Adrenal gland (tissue), 12 donors: ENCODE measurements around the gene RCAN1. TPM values are rescaled to one million over a fixed set of nuclear protein-coding genes. Genes with fewer than 3 reads are reported as not detected.
"Not testable (repeated sequence)": the region's sequence is repeated elsewhere in the genome, so short reads cannot be mapped to it uniquely, and the experiment has no call there.

Experiments used
- DNase-seq, 7 donors: peaks; one replicate each; pipeline ENCODE4 v3.0.0-alpha.2; 2019 to 2020
- H3K27ac ChIP-seq, 5 donors: fragments of 200-600 bp; sonication (generic) in 4 of 5; 1 replicate in 3 of 5; 2 replicates in 2 of 5; pipeline versions ENCODE4 v1.5.1 to v1.8.0; 2016 to 2020; ENCODE audit warnings: mild to moderate bottlenecking in 1 of 5
- H3K27me3 ChIP-seq: fragments of 200-600 bp; 2 replicates; pipeline ENCODE4 v1.8.0; 2021
- H3K36me3 ChIP-seq, 2 donors: fragments of 200-600 bp; replicated peaks in 1 of 2; 1 replicate in 1 of 2; 2 replicates in 1 of 2; pipeline versions ENCODE4 v1.5.1 to v1.8.0; 2018 to 2022
- H3K4me1 ChIP-seq, 2 donors: fragments of 200-600 bp; replicated peaks in 1 of 2; 1 replicate in 1 of 2; 2 replicates in 1 of 2; pipeline versions ENCODE4 v1.5.1 to v1.8.0; 2018 to 2021
- H3K4me3 ChIP-seq, 4 donors: fragments of 200-600 bp; sonication (generic) in 3 of 4; one replicate each; pipeline ENCODE4 v1.5.1; 2016 to 2018
- H3K9me3 ChIP-seq, 3 donors: fragments of 200-600 bp; sonication (generic) in 1 of 3; replicated peaks in 1 of 3; 1 replicate in 2 of 3; 2 replicates in 1 of 3; pipeline versions ENCODE4 v1.5.1 to v1.8.0; 2016 to 2021
- CTCF ChIP-seq, 6 experiments: fragments of 450-650 bp in 4 of 6; fragments of 200-600 bp in 2 of 6; sonication (generic) in 1 of 6; IDR thresholded peaks; 1 replicate in 5 of 6; 2 replicates in 1 of 6; pipeline versions ENCODE4 v1.5.1 to v1.8.0; 2016 to 2021; ENCODE audit warnings: antibody characterized with exemption in 6 of 6, mild to moderate bottlenecking in 2 of 6, moderate library complexity in 1 of 6
- POLR2A ChIP-seq, 2 donors: fragments of 450-650 bp; IDR thresholded peaks; one replicate each; pipeline ENCODE4 v1.6.1; 2017; ENCODE audit warnings: antibody characterized with exemption in 2 of 2, mild to moderate bottlenecking in 2 of 2, moderate library complexity in 1 of 2
- WGBS, 4 donors: extraction: QIAGEN DNeasy Blood & Tissue Kit in 2 of 4; methylation state at CpG; one replicate each; pipeline versions ENCODE4 v1.1.5 to v1.1.7; 2013 to 2017; 5-methylcytosine and 5-hydroxymethylcytosine counted together
- intact Hi-C, 2 donors: fragments of 100-400 bp; cut with DNase I; formaldehyde crosslinking; loops; one replicate each; pipeline versions ENCODE4 v1.14.1 to v1.15.0; 2022 to 2023
- polyA plus RNA-seq, 3 donors: library from polyadenylated mRNA; stranded (reverse); fragments of 200-250 nt in 2 of 3; fragments of 350-450 nt in 1 of 3; fragmentation: Illumina TruSeq in 1 of 3; extraction: RNeasy Lipid Tissue Mini Kit (QIAGEN cat#74804) in 1 of 3; gene quantifications; one replicate each; pipeline ENCODE4 v1.2.3, GENCODE V29; 2013 to 2014
- total RNA-seq, 9 donors: library from RNA; depleted of rRNA in 4 of 9; stranded (reverse); fragments of >200 nt in 4 of 9; fragments of 120-200 nt in 1 of 9; fragmentation: NEBNext Ultra II Directional in 1 of 9; extraction: Animal tissue kit (Norgen Biotek cat#: 25700) in 1 of 9; gene quantifications; one replicate each; pipeline versions ENCODE4 v1.1.0 to v1.2.4, GENCODE V29; 2013 to 2023
- donor health status: healthy with polysubstance abuse.
- donor health status: Bipolar disorder and iron deficiency.
- donor health status: DM: yes; HTN: yes; CAD: no.
- donor health status: DM: no; HTN: no; CAD: no.
- donor health status: DM: no; HTN: no; CAD: no.
- donor health status: DM: yes; HTN: yes; CAD: no.

The RCAN1 gene
- total and polyA plus RNA-seq, 12 donors = 11.5 to 74.4 (median 23.4) TPM

- Histone ChIP-seq H3K4me1 (no peaks in the 10 kb centered on the region), H3K27me3 (no peaks in the 10 kb centered on the region), H3K27ac (no peak overlapping the region), H3K4me3 (no peak overlapping the region), H3K36me3 (no peaks in the 10 kb centered on the region), H3K9me3 (no peaks in the 10 kb centered on the region)
- intact Hi-C loops = no loop called here
- TF ChIP-seq POLR2A (IDR thresholded peaks at IDR 0.05) = no peak
- no peak for TF ChIP-seq CTCF (IDR thresholded peaks at IDR 0.05)
- 35 to 85% (median 57%) methylated on average over 2 of the region's 2 CpGs for WGBS, 4 donors
- no peak for DNase-seq
These were observed 8.3 kb downstream of the RCAN1 start for GRCh38 chr21:34606621-34607020.

- Histone ChIP-seq H3K27ac (no peak overlapping the region), H3K36me3 (no peaks in the 10 kb centered on the region), H3K4me1 (no peaks in the 10 kb centered on the region), H3K27me3 (no peaks in the 10 kb centered on the region), H3K4me3 (no peak overlapping the region), H3K9me3 (no peaks in the 10 kb centered on the region)
- TF ChIP-seq CTCF (IDR thresholded peaks at IDR 0.05) (no peak), POLR2A (IDR thresholded peaks at IDR 0.05) (no peak)
- WGBS, 4 donors = 88 to 92% (median 90%) methylated on average over 7 of the region's 7 CpGs
- intact Hi-C loops = no loop called here
- DNase-seq = no peak
These were observed 8.9 kb downstream of the RCAN1 start for GRCh38 chr21:34606051-34606450.

GRCh38 chr21:34604956-34605355, 10.0 kb downstream of the RCAN1 start:
- H3K36me3 ChIP-seq, H3K27ac ChIP-seq, H3K9me3 ChIP-seq, DNase-seq, intact Hi-C loops, H3K4me3 ChIP-seq, H3K27me3 ChIP-seq, H3K4me1 ChIP-seq: not testable (repeated sequence)
- WGBS, 4 donors = 93 to 97% (median 96%) methylated on average over 5 of the region's 5 CpGs

GRCh38 chr21:34604556-34604955, 10.4 kb downstream of the RCAN1 start:
- no peaks in the 10 kb centered on the region for H3K4me1 ChIP-seq
- no peaks in the 10 kb centered on the region for H3K36me3 ChIP-seq
- no peak overlapping the region for H3K27ac ChIP-seq
- WGBS, 4 donors = 88 to 98% (median 88%) methylated on average over 2 of the region's 2 CpGs
- DNase-seq = no peak
- H3K9me3 ChIP-seq = no peaks in the 10 kb centered on the region
- TF ChIP-seq POLR2A (IDR thresholded peaks at IDR 0.05) (no peak), CTCF (IDR thresholded peaks at IDR 0.05) (no peak)
- intact Hi-C loops = no loop called here
- H3K27me3 ChIP-seq = no peaks in the 10 kb centered on the region
- no peak overlapping the region for H3K4me3 ChIP-seq

- intact Hi-C loops = no loop called here
- H3K4me1 ChIP-seq = peaks cover 0 to 5% of the 10 kb centered on the region in 2 donors
- no peaks in the 10 kb centered on the region for H3K36me3 ChIP-seq
- H3K27ac ChIP-seq = no peak overlapping the region
- no peaks in the 10 kb centered on the region for H3K27me3 ChIP-seq
- no peaks in the 10 kb centered on the region for H3K9me3 ChIP-seq
- DNase-seq = no peak
- TF ChIP-seq POLR2A (IDR thresholded peaks at IDR 0.05) (no peak), CTCF (IDR thresholded peaks at IDR 0.05) (no peak)
- no peak overlapping the region for H3K4me3 ChIP-seq
These were observed 11.2 kb downstream of the RCAN1 start for GRCh38 chr21:34603710-34604057.
